HEK293 (cell line): Measurements from ENCODE around the gene LEF1.

Experiments used
- CTCF ChIA-PET: fragments of 350-600 bp; formaldehyde crosslinking; extraction: SDS; loops from one replicate; lab custom pipeline; 2021; ENCODE audit warnings: antibody characterized with exemption; lab: Yijun Ruan, JAX
- POLR2A ChIA-PET: fragments of 300-600 bp; formaldehyde crosslinking; extraction: SDS; loops from one replicate; lab custom pipeline; 2020; ENCODE audit warnings: antibody characterized with exemption, inconsistent platforms; lab: Yijun Ruan, JAX
- H3K27ac ChIP-seq: fragments of 200-500 bp; sonication (Bioruptor generic); 2 replicates; pipeline ENCODE4 v1.5.1; 2014; ENCODE audit warnings: low read depth, low read length, control low read depth, inconsistent platforms; ENCODE audit errors: extremely low read depth
- H3K36me3 ChIP-seq, 2 experiments: fragments of 200-500 bp in 1 of 2; sonication (Bioruptor generic) in 1 of 2; 1 replicate in 1 of 2; 2 replicates in 1 of 2; pipeline ENCODE4 v1.5.1; 2014 to 2017; ENCODE audit warnings: inconsistent platforms in 2 of 2, low read length in 2 of 2; ENCODE audit not compliant: control insufficient read depth in 2 of 2, insufficient read depth in 1 of 2
- H3K4me1 ChIP-seq: fragments of 200-500 bp; sonication (Bioruptor generic); 2 replicates; pipeline ENCODE4 v1.5.1; 2014; ENCODE audit warnings: mild to moderate bottlenecking, low read length, inconsistent platforms; ENCODE audit not compliant: control insufficient read depth, insufficient read depth
- H3K4me3 ChIP-seq: 2 replicates; pipeline ENCODE4 v1.5.1; 2011; ENCODE audit warnings: low read depth, mild to moderate bottlenecking, control low read depth, low read length, moderate library complexity
- H3K9me3 ChIP-seq: fragments of 200-500 bp; sonication (Bioruptor generic); 2 replicates; pipeline ENCODE4 v1.5.1; 2014; ENCODE audit warnings: low read depth, low read length, inconsistent platforms; ENCODE audit not compliant: control insufficient read depth, insufficient read depth
- FEZF1 ChIP-seq: fragments of 450-650 bp; formaldehyde crosslinking; IDR thresholded peaks from 2 replicates; pipeline ENCODE4 v1.5.1; 2016; ENCODE audit warnings: missing biosample characterization, missing genetic modification characterization
- HOXA7 ChIP-seq: sonication (generic); formaldehyde crosslinking; IDR thresholded peaks from 2 replicates; pipeline ENCODE4 v1.8.1; 2022; ENCODE audit warnings: missing genetic modification reagents, borderline replicate concordance
- KLF10 ChIP-seq: fragments of 450-650 bp; IDR thresholded peaks from 2 replicates; pipeline ENCODE4 v1.5.1; 2018; ENCODE audit warnings: missing biosample characterization, mild to moderate bottlenecking, missing genetic modification characterization
- KLF8 ChIP-seq: fragments of 450-650 bp; formaldehyde crosslinking; IDR thresholded peaks from 2 replicates; pipeline ENCODE4 v1.5.1; 2016; ENCODE audit warnings: missing biosample characterization, missing genetic modification characterization
- SCRT1 ChIP-seq: fragments of 450-650 bp; formaldehyde crosslinking; IDR thresholded peaks from 2 replicates; pipeline ENCODE4 v1.5.1; 2016; ENCODE audit warnings: missing biosample characterization, missing genetic modification characterization, borderline replicate concordance
- TRIM28 ChIP-seq: IDR thresholded peaks from 2 replicates; pipeline ENCODE4 v1.6.1; 2011; ENCODE audit warnings: low read length, control low read depth, borderline replicate concordance
- YY1 ChIP-seq: fragments of 450-650 bp; formaldehyde crosslinking; IDR thresholded peaks from 2 replicates; pipeline ENCODE4 v1.5.1; 2018; ENCODE audit warnings: missing biosample characterization, missing genetic modification characterization
- ZBTB17 ChIP-seq: fragments of 450-650 bp; formaldehyde crosslinking; IDR thresholded peaks from 2 replicates; pipeline ENCODE4 v1.5.1; 2016; ENCODE audit warnings: missing biosample characterization, missing genetic modification characterization
- ZBTB7A ChIP-seq: fragments of 450-650 bp; formaldehyde crosslinking; IDR thresholded peaks from 2 replicates; pipeline ENCODE4 v1.5.1; 2016; ENCODE audit warnings: low read depth, missing biosample characterization, missing genetic modification characterization
- ZBTB8A ChIP-seq: fragments of 450-650 bp; formaldehyde crosslinking; IDR thresholded peaks from 2 replicates; pipeline ENCODE4 v1.5.1; 2016; ENCODE audit warnings: missing biosample characterization, missing genetic modification characterization
- ZEB2 ChIP-seq: fragments of 450-650 bp; formaldehyde crosslinking; IDR thresholded peaks from 2 replicates; pipeline ENCODE4 v1.5.1; 2016; ENCODE audit warnings: missing biosample characterization, missing genetic modification characterization
- ZFP37 ChIP-seq: fragments of 450-650 bp; formaldehyde crosslinking; IDR thresholded peaks from 2 replicates; pipeline ENCODE4 v1.5.1; 2016; ENCODE audit warnings: missing biosample characterization, missing genetic modification characterization
- ZNF138 ChIP-seq: fragments of 450-650 bp; formaldehyde crosslinking; IDR thresholded peaks from 2 replicates; pipeline ENCODE4 v1.5.1; 2016; ENCODE audit warnings: missing biosample characterization, missing genetic modification characterization, borderline replicate concordance
- ZNF169 ChIP-seq: fragments of 450-650 bp; formaldehyde crosslinking; IDR thresholded peaks from 2 replicates; pipeline ENCODE4 v1.5.1; 2016; ENCODE audit warnings: missing biosample characterization, missing genetic modification characterization
- ZNF174 ChIP-seq: fragments of 450-650 bp; formaldehyde crosslinking; IDR thresholded peaks from 2 replicates; pipeline ENCODE4 v1.5.0; 2017; ENCODE audit warnings: missing biosample characterization, mild to moderate bottlenecking, missing genetic modification characterization
- ZNF366 ChIP-seq: fragments of 450-650 bp; formaldehyde crosslinking; conservative IDR thresholded peaks from 2 replicates; pipeline ENCODE4 v1.5.1; 2016; ENCODE audit warnings: missing biosample characterization, missing genetic modification characterization
- ZNF394 ChIP-seq: fragments of 450-650 bp; formaldehyde crosslinking; IDR thresholded peaks from 2 replicates; pipeline ENCODE4 v1.5.1; 2016; ENCODE audit warnings: missing biosample characterization, missing genetic modification characterization, mild to moderate bottlenecking, moderate library complexity, borderline replicate concordance
- ZNF600 ChIP-seq: fragments of 450-650 bp; formaldehyde crosslinking; IDR thresholded peaks from 2 replicates; pipeline ENCODE4 v1.5.1; 2016; ENCODE audit warnings: missing biosample characterization, missing genetic modification characterization
- ZNF624 ChIP-seq: fragments of 450-650 bp; formaldehyde crosslinking; IDR thresholded peaks from 2 replicates; pipeline ENCODE4 v1.5.1; 2017; ENCODE audit warnings: missing biosample characterization, missing genetic modification characterization
- ZNF626 ChIP-seq: fragments of 450-650 bp; sonication (Bioruptor Pico); formaldehyde crosslinking; IDR thresholded peaks from 2 replicates; pipeline ENCODE4 v1.5.1; 2018; ENCODE audit warnings: missing biosample characterization, missing genetic modification characterization, inconsistent platforms
- ZNF664 ChIP-seq: fragments of 450-650 bp; formaldehyde crosslinking; IDR thresholded peaks from 2 replicates; pipeline ENCODE4 v1.5.1; 2016; ENCODE audit warnings: missing biosample characterization, missing genetic modification characterization
- ZNF747 ChIP-seq: fragments of 450-650 bp; formaldehyde crosslinking; IDR thresholded peaks from 2 replicates; pipeline ENCODE4 v1.5.1; 2016; ENCODE audit warnings: missing biosample characterization, missing genetic modification characterization
- ZNF76 ChIP-seq: fragments of 450-650 bp; formaldehyde crosslinking; IDR thresholded peaks from 2 replicates; pipeline ENCODE4; 2016; ENCODE audit warnings: low read depth, missing biosample characterization, missing genetic modification characterization, borderline replicate concordance
- ZNF777 ChIP-seq: fragments of 450-650 bp; formaldehyde crosslinking; IDR thresholded peaks from 2 replicates; pipeline ENCODE4 v1.5.1; 2017; ENCODE audit warnings: missing biosample characterization, missing genetic modification characterization, borderline replicate concordance
- ZNF837 ChIP-seq: fragments of 450-650 bp; formaldehyde crosslinking; IDR thresholded peaks from 2 replicates; pipeline ENCODE4 v1.5.1; 2016; ENCODE audit warnings: missing biosample characterization, missing genetic modification characterization
- TF ChIP-seq, protein P1 (sequence below): fragments of 450-650 bp; formaldehyde crosslinking; IDR thresholded peaks from 2 replicates; pipeline ENCODE4 v1.5.1; 2016; ENCODE audit warnings: missing biosample characterization, missing genetic modification characterization
- TF ChIP-seq, protein P2 (sequence below): fragments of 450-650 bp; formaldehyde crosslinking; IDR thresholded peaks from 2 replicates; pipeline ENCODE4 v1.5.1; 2016; ENCODE audit warnings: missing biosample characterization, missing genetic modification characterization

Gene LEF1

DNA sequence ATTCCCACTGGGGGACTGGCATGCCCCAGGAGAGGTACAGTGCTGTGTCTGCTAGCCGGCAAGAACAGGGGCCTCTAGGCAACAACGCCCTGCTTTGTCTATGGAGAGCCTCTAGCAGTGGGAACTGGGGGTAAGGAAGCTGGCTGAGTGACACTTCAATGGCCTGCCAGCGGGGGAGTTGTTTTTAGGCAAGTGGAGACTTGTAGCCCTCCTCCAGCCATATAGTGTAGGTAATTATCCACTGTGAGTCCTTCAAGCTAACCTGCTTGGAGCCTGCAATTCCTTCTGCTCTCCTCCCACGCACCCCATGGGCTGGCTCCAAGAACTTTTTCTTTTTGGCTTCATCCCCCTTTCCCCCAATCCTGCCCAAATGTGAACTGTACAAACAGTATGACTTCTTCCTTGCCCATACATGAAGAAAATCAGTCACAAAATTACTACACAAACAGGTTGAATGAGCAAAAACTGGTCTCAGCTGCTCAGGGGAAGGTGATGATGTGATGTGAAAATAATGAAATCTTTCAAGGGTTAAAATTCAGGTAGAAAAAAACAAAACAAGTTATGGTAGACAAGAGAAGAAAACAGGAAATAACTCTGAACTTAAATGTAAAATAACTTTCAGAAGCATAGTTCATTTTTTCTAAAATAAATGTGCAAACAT, 33.1 kb downstream of the LEF1 start (continued):
- TF ChIP-seq SCRT1 (tag by site-specific recombination) (peak; percentile 34; the same call in 1 of the 2 replicates), ZBTB8A (peak; percentile 81), ZNF76 (tag by site-specific recombination) (no peak), YY1 (tag by site-specific recombination) (peak; percentile 46; the same call in 1 of the 2 replicates), KLF10 (no peak), ZNF626 (tag by site-specific recombination) (no peak), ZNF624 (tag by site-specific recombination) (no peak), HOXA7 (CRISPR knock-in tag) (no peak), ZEB2 (tag by site-specific recombination) (peak; percentile 57; the same call in 1 of the 2 replicates), ZNF600 (no peak), ZNF664 (tag by site-specific recombination) (no peak), TRIM28 (peak; percentile 90), KLF8 (tag by site-specific recombination) (no peak), ZFP37 (tag by site-specific recombination) (no peak), ZNF837 (tag by site-specific recombination) (no peak), ZNF169 (tag by site-specific recombination) (no peak), ZNF747 (tag by site-specific recombination) (no peak), ZNF174 (tag by site-specific recombination) (no peak), ZBTB17 (peak; percentile 40; the same call in 1 of the 2 replicates), ZBTB7A (no peak), FEZF1 (tag by site-specific recombination) (peak; percentile 65; the same call in 1 of the 2 replicates), ZNF777 (no peak), ZNF138 (tag by site-specific recombination) (no peak), ZNF394 (tag by site-specific recombination) (no peak; the same call in 1 of the 2 replicates)
- TF ChIP-seq, protein P1, sequence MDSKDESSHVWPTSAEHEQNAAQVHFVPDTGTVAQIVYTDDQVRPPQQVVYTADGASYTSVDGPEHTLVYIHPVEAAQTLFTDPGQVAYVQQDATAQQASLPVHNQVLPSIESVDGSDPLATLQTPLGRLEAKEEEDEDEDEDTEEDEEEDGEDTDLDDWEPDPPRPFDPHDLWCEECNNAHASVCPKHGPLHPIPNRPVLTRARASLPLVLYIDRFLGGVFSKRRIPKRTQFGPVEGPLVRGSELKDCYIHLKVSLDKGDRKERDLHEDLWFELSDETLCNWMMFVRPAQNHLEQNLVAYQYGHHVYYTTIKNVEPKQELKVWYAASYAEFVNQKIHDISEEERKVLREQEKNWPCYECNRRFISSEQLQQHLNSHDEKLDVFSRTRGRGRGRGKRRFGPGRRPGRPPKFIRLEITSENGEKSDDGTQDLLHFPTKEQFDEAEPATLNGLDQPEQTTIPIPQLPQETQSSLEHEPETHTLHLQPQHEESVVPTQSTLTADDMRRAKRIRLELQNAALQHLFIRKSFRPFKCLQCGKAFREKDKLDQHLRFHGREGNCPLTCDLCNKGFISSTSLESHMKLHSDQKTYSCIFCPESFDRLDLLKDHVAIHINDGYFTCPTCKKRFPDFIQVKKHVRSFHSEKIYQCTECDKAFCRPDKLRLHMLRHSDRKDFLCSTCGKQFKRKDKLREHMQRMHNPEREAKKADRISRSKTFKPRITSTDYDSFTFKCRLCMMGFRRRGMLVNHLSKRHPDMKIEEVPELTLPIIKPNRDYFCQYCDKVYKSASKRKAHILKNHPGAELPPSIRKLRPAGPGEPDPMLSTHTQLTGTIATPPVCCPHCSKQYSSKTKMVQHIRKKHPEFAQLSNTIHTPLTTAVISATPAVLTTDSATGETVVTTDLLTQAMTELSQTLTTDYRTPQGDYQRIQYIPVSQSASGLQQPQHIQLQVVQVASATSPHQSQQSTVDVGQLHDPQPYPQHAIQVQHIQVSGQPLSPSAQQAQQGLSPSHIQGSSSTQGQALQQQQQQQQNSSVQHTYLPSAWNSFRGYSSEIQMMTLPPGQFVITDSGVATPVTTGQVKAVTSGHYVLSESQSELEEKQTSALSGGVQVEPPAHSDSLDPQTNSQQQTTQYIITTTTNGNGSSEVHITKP, result peak; percentile 72
- TF ChIP-seq, protein P2, sequence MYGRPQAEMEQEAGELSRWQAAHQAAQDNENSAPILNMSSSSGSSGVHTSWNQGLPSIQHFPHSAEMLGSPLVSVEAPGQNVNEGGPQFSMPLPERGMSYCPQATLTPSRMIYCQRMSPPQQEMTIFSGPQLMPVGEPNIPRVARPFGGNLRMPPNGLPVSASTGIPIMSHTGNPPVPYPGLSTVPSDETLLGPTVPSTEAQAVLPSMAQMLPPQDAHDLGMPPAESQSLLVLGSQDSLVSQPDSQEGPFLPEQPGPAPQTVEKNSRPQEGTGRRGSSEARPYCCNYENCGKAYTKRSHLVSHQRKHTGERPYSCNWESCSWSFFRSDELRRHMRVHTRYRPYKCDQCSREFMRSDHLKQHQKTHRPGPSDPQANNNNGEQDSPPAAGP (tag by site-specific recombination), result no peak

DNA sequence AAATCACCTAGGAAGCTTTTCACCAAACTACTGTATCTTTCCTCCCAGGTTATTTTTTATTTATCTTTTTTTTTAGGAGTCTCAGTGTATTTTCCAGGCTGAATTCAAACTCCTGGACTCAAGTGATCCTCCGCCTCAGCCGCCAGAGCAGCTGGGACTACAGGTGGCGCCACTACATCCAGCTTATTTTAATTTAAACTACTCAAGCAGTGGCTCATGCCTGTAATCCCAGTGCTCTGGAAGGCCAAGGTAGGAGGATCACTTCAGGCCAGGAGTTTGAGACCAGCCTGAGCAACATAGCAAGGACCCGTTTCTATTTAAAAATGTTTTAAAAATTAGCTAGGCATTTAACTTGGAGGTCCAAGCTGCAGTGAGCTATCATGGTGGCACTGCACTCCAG, 37.8 kb downstream of the LEF1 start:
- Histone ChIP-seq H3K4me3 (no peak overlapping the region), H3K36me3 (no peaks in the 10 kb centered on the region)
- no peak for TF ChIP-seq ZNF366 (tag by site-specific recombination)
- TF ChIP-seq, all 188 proteins: peak for 0
- ChIA-PET POLR2A (no interaction called here), CTCF (interaction anchor here (0.6 to 1.2 kb wide), 9 partner anchors 8 to 112 kb away, joined by 3 to 6 read pairs (median 3); no protein-coding TSS in a partner anchor)
- Histone ChIP-seq H3K27ac (no peak overlapping the region), H3K9me3 (no peaks in the 10 kb centered on the region), H3K4me1 (peaks cover 5% of the 10 kb centered on the region)
